Nucleus accumbens (tissue), 56 donors: Measurements from ENCODE around the gene TAX1BP1.
A peak's percentile ranks its signal among the peaks of the same experiment; 100 is the strongest.

ENCODE experiments used
- DNase-seq, 56 donors: peaks; one replicate each; lab custom pipeline; 2025; lab: John Stamatoyannopoulos, UW

Gene TAX1BP1

GRCh38 chr7:27872356-27873275, 132.7 kb downstream of the TAX1BP1 start:
- peak in 1 of 56 donors; percentile 9 for DNase-seq

DNA sequence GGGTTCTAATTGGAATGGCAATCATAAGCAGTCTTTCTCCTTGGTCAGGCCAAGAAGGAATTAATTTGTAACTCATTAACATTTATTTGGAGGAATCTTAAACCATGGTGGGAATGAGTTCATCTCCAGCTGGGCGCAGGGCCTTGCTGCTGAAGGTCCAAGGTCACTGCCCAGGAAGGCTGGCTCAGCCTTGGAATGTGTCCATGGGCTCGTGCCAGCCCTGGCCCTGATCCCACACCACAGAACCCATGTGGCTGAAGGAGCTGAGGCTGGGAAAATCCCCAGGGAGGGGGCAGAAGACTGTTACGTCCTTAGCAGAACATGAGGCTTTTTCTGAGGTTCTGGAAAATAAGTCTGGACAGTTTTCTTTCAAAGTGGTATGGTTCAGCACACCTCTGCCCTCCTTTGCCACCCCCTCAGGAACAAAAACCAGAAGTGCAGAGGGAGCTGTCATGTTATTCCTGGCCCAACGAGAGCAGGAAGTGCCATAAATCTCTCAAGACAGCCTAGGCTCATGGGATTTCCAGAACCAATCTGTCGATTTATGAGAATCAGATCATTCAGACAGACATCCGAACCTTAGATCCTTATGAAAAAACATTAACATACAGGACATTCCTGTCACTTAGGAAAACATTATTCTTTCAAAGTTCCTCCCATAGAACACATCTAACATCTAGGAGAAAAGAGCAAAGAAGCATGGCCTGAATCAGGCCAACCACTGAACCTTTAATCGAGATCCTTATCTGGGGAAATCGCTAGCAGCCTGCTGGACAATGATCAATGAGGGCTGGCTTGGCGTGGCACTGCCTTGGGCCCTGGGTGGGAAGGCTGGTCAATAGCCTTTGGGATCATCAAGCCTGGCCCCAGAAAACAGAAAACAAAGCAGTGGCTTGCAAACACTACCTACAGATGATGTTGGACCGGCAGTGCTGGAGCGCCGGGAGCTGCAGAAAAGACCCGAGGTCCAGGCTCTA, 134.3 kb downstream of the TAX1BP1 start:
- peak in 48 of 56 donors; percentile 12 to 79 (median 48) for DNase-seq

- DNase-seq: no peak
These were observed 135.1 kb downstream of the TAX1BP1 start for GRCh38 chr7:27875061-27875460.

- no peak for DNase-seq
These were observed 135.9 kb downstream of the TAX1BP1 start for GRCh38 chr7:27875832-27876231.

- no peak for DNase-seq
These were observed 136.8 kb downstream of the TAX1BP1 start for GRCh38 chr7:27876756-27877155.
